DND-41 (cell line): ENCODE results near the gene SNORC.

Experiments
- ATAC-seq: fragments of 200-7000 bp; cut with Tn5 transposase; 3 replicates; pipeline ENCODE4 v1.9.1; 2021; ENCODE audit warnings: low read depth; ENCODE audit not compliant: insufficient read depth
- DNase-seq: peaks from one replicate; pipeline ENCODE4 v3.0.0-alpha.2; 2020
- H2AFZ ChIP-seq: 2 replicates; pipeline ENCODE4 v1.6.0; 2012; ENCODE audit warnings: low read depth, low read length
- H3K27ac ChIP-seq: 2 replicates; pipeline ENCODE4 v1.5.1; 2012; ENCODE audit warnings: low read length, inconsistent platforms
- H3K27me3 ChIP-seq: fragments of 200-600 bp; sonication (generic); 2 replicates; pipeline ENCODE4 v1.6.0; 2012; ENCODE audit warnings: low read length, mild to moderate bottlenecking, inconsistent platforms; ENCODE audit not compliant: insufficient read depth, poor library complexity
- H3K36me3 ChIP-seq: 2 replicates; pipeline ENCODE4 v1.5.1; 2012; ENCODE audit warnings: low read length, inconsistent platforms; ENCODE audit not compliant: insufficient read depth
- H3K4me1 ChIP-seq: 2 replicates; pipeline ENCODE4 v1.5.1; 2012; ENCODE audit warnings: mild to moderate bottlenecking, low read length; ENCODE audit not compliant: insufficient read depth
- H3K4me2 ChIP-seq: 2 replicates; pipeline ENCODE4 v1.6.0; 2012; ENCODE audit warnings: mild to moderate bottlenecking, moderate library complexity, low read length, inconsistent platforms; ENCODE audit not compliant: insufficient read depth
- H3K4me3 ChIP-seq, 2 experiments: fragments of 200-600 bp in 1 of 2; shearing (Covaris generic) in 1 of 2; 2 replicates each; pipeline ENCODE4 v1.5.1; 2012 to 2016; ENCODE audit warnings: inconsistent platforms in 2 of 2, low read length in 2 of 2, mild to moderate bottlenecking in 2 of 2, low read depth in 1 of 2, moderate library complexity in 1 of 2
- H3K79me2 ChIP-seq: 2 replicates; pipeline ENCODE4 v1.6.0; 2012; ENCODE audit warnings: low read length, inconsistent platforms; ENCODE audit not compliant: insufficient read depth
- H3K9ac ChIP-seq: 2 replicates; pipeline ENCODE4 v1.6.0; 2012; ENCODE audit warnings: low read depth, mild to moderate bottlenecking, inconsistent platforms, low read length, moderate library complexity
- H3K9me3 ChIP-seq: 2 replicates; pipeline ENCODE4 v1.5.1; 2012; ENCODE audit warnings: low read length, moderate library complexity, mild to moderate bottlenecking, inconsistent platforms; ENCODE audit not compliant: insufficient read depth, severe bottlenecking
- H4K20me1 ChIP-seq: 2 replicates; pipeline ENCODE4 v1.6.0; 2012; ENCODE audit warnings: low read length; ENCODE audit not compliant: insufficient read depth
- CTCF ChIP-seq: IDR thresholded peaks from 2 replicates; pipeline ENCODE4 v1.5.1; 2012; ENCODE audit warnings: borderline replicate concordance, low read length, moderate library complexity, mild to moderate bottlenecking; ENCODE audit not compliant: poor library complexity, severe bottlenecking; ENCODE audit errors: extremely low read depth
- EZH2 ChIP-seq: IDR thresholded peaks from 3 replicates; pipeline ENCODE4 v1.6.1; 2012; ENCODE audit warnings: borderline replicate concordance, low read depth, mild to moderate bottlenecking, moderate library complexity, low read length, inconsistent platforms; ENCODE audit not compliant: severe bottlenecking

Gene SNORC

GRCh38 chr2:232869138-232870017 lies 686 bp upstream of the SNORC start:
- H3K9me3 ChIP-seq = no peaks in the 10 kb centered on the region
- no peaks in the 10 kb centered on the region for H3K36me3 ChIP-seq
- no peak overlapping the region for H3K4me2 ChIP-seq
- no peak for TF ChIP-seq CTCF
- TF ChIP-seq EZH2 = no peak
- no peak for DNase-seq
- H2AFZ ChIP-seq = no peak overlapping the region
- 0 out of 3 replicates have a peak, but pooled peaks have one; percentile 27 for ATAC-seq
- H3K27me3 ChIP-seq = no peaks in the 10 kb centered on the region
- H3K4me1 ChIP-seq = no peaks in the 10 kb centered on the region
- no peak overlapping the region for H3K4me3 ChIP-seq
- no peak overlapping the region for H3K9ac ChIP-seq
- H3K27ac ChIP-seq = no peak overlapping the region
- no peaks in the 10 kb centered on the region for H4K20me1 ChIP-seq
- no peaks in the 10 kb centered on the region for H3K79me2 ChIP-seq

- ATAC-seq (no peak), DNase-seq (no peak)
- Histone ChIP-seq H3K79me2 (no peaks in the 10 kb centered on the region), H4K20me1 (no peaks in the 10 kb centered on the region), H3K4me1 (no peaks in the 10 kb centered on the region), H3K9ac (no peak overlapping the region), H3K36me3 (no peaks in the 10 kb centered on the region), H2AFZ (no peak overlapping the region), H3K4me2 (no peak overlapping the region), H3K27me3 (no peaks in the 10 kb centered on the region), H3K27ac (no peak overlapping the region), H3K4me3 (no peak overlapping the region), H3K9me3 (no peaks in the 10 kb centered on the region)
- no peak for TF ChIP-seq CTCF
- TF ChIP-seq EZH2 = no peak
These were observed 805 bp downstream of the SNORC start for GRCh38 chr2:232870766-232871371.

GRCh38 chr2:232871418-232871834 lies 1.4 kb downstream of the SNORC start:
- Histone ChIP-seq H3K4me3 (no peak overlapping the region), H3K79me2 (no peaks in the 10 kb centered on the region), H3K4me2 (no peak overlapping the region), H3K27me3 (no peaks in the 10 kb centered on the region), H3K27ac (no peak overlapping the region), H3K4me1 (no peaks in the 10 kb centered on the region), H3K9me3 (no peaks in the 10 kb centered on the region), H2AFZ (no peak overlapping the region), H4K20me1 (no peaks in the 10 kb centered on the region), H3K9ac (no peak overlapping the region), H3K36me3 (no peaks in the 10 kb centered on the region)
- TF ChIP-seq CTCF (no peak), EZH2 (no peak)
- peak; percentile 50; the same call in 2 of the 3 replicates for ATAC-seq
- peak; percentile 36 for DNase-seq
